Chondrocyte (in vitro differentiated cells): Measurements from ENCODE around the gene PAK5. TPM values are rescaled to one million over a fixed set of nuclear protein-coding genes. Genes with fewer than 3 reads are reported as not detected.

Experiments
- DNase-seq: peaks from one replicate; pipeline ENCODE4 v3.0.0; 2021; ENCODE audit warnings: mixed read lengths, low spot score
- H3K27ac Mint-ChIP-seq: one replicate; pipeline ENCODE4 v1.8.0; 2021; ENCODE audit warnings: mild to moderate bottlenecking, moderate library complexity, mixed read lengths; ENCODE audit not compliant: unreplicated experiment
- H3K27me3 Mint-ChIP-seq: 2 replicates; pipeline ENCODE4 v1.8.0; 2021; ENCODE audit warnings: low read depth, mixed read lengths
- H3K36me3 Mint-ChIP-seq: 2 replicates; pipeline ENCODE4 v1.8.0; 2021; ENCODE audit warnings: low read depth, mixed read lengths
- H3K4me1 Mint-ChIP-seq: 2 replicates; pipeline ENCODE4 v1.8.0; 2021; ENCODE audit warnings: low read depth, mild to moderate bottlenecking, mixed read lengths
- H3K4me3 Mint-ChIP-seq: one replicate; pipeline ENCODE4 v1.8.0; 2021; ENCODE audit warnings: mild to moderate bottlenecking, moderate library complexity, mixed read lengths; ENCODE audit not compliant: unreplicated experiment
- H3K9me3 Mint-ChIP-seq: 2 replicates; pipeline ENCODE4 v1.8.0; 2021; ENCODE audit warnings: low read depth, mixed read lengths
- CTCF ChIP-seq: fragments of 200-600 bp; sonication (generic); IDR thresholded peaks from 2 replicates; pipeline ENCODE4 v1.5.0; 2021; ENCODE audit warnings: antibody characterized with exemption, mild to moderate bottlenecking, moderate library complexity
- total RNA-seq: library from RNA; stranded (reverse); gene quantifications from 3 replicates; pipeline ENCODE4 v1.2.1, GENCODE V29; 2021

Gene PAK5
- total RNA-seq, 1 donor from 2014 or later: not detected

GRCh38 chr20:9755301-9755700 lies 83.6 kb downstream of the PAK5 start:
- peaks cover 5% of the 10 kb centered on the region for H3K27me3 Mint-ChIP-seq
- no peak overlapping the region for H3K4me3 Mint-ChIP-seq
- no peak for TF ChIP-seq CTCF
- H3K4me1 Mint-ChIP-seq: no peaks in the 10 kb centered on the region
- H3K27ac Mint-ChIP-seq: no peak overlapping the region
- peaks cover 2% of the 10 kb centered on the region for H3K9me3 Mint-ChIP-seq
- no peaks in the 10 kb centered on the region for H3K36me3 Mint-ChIP-seq
- no peak for DNase-seq

- Mint-ChIP-seq H3K4me3 (no peak overlapping the region), H3K4me1 (no peaks in the 10 kb centered on the region), H3K27me3 (peaks cover 1% of the 10 kb centered on the region)
These were observed 94.3 kb downstream of the PAK5 start for GRCh38 chr20:9744551-9744950.

GRCh38 chr20:9743871-9744270 lies 95.0 kb downstream of the PAK5 start:
- H3K4me3 Mint-ChIP-seq: no peak overlapping the region
- no peak for TF ChIP-seq CTCF
- no peaks in the 10 kb centered on the region for H3K4me1 Mint-ChIP-seq
- H3K27ac Mint-ChIP-seq: no peak overlapping the region
- no peaks in the 10 kb centered on the region for H3K36me3 Mint-ChIP-seq
- peaks cover 1% of the 10 kb centered on the region for H3K27me3 Mint-ChIP-seq
- H3K9me3 Mint-ChIP-seq: peaks cover 9% of the 10 kb centered on the region
- no peak for DNase-seq

More at GRCh38 chr20:9744551-9744950, 94.3 kb downstream of the PAK5 start:
- DNase-seq: no peak
- Mint-ChIP-seq H3K36me3 (no peaks in the 10 kb centered on the region), H3K27ac (no peak overlapping the region), H3K9me3 (peaks cover 9% of the 10 kb centered on the region)
- TF ChIP-seq CTCF: no peak

GRCh38 chr20:9742821-9743220 lies 96.1 kb downstream of the PAK5 start:
- Mint-ChIP-seq H3K4me3 (no peak overlapping the region), H3K27ac (no peak overlapping the region), H3K4me1 (no peaks in the 10 kb centered on the region), H3K36me3 (no peaks in the 10 kb centered on the region), H3K27me3 (no peaks in the 10 kb centered on the region), H3K9me3 (peaks cover 6% of the 10 kb centered on the region)
- no peak for TF ChIP-seq CTCF
- no peak for DNase-seq

GRCh38 chr20:9741996-9742395 lies 96.9 kb downstream of the PAK5 start:
- Mint-ChIP-seq H3K27ac (no peak overlapping the region), H3K27me3 (no peaks in the 10 kb centered on the region), H3K36me3 (no peaks in the 10 kb centered on the region), H3K4me1 (no peaks in the 10 kb centered on the region), H3K4me3 (no peak overlapping the region), H3K9me3 (peaks cover 9% of the 10 kb centered on the region)
- TF ChIP-seq CTCF: no peak
- DNase-seq: no peak
